Panc1 (cell line): ENCODE results near the gene JPH3.

ENCODE experiments used
- CTCF ChIP-seq: fragments of 450-650 bp; IDR thresholded peaks from 2 replicates; pipeline ENCODE4 v1.5.1; 2017; ENCODE audit warnings: mild to moderate bottlenecking
- POLR2AphosphoS5 ChIP-seq: IDR thresholded peaks from 2 replicates; pipeline ENCODE4 v1.6.1; 2012; ENCODE audit warnings: mild to moderate bottlenecking, low read depth, low read length, moderate library complexity
- REST ChIP-seq, 2 experiments: IDR thresholded peaks; 2 replicates each; pipeline ENCODE4 v1.6.1; 2011 to 2012; ENCODE audit warnings: low read depth in 2 of 2, control low read depth in 1 of 2, low read length in 1 of 2, mild to moderate bottlenecking in 1 of 2, moderate library complexity in 1 of 2; ENCODE audit not compliant: insufficient read depth in 1 of 2
- SIN3A ChIP-seq: IDR thresholded peaks from 2 replicates; pipeline ENCODE4 v1.6.1; 2012; ENCODE audit warnings: low read depth, mild to moderate bottlenecking, low read length, moderate library complexity, borderline replicate concordance; ENCODE audit not compliant: insufficient read depth
- TCF7L2 ChIP-seq: IDR thresholded peaks from 2 replicates; pipeline ENCODE4 v1.6.1; 2011; ENCODE audit warnings: mild to moderate bottlenecking, low read depth, low read length, inconsistent platforms

- TF ChIP-seq CTCF (no peak), TCF7L2 (no peak), POLR2AphosphoS5 (no peak), REST (IDR thresholded peaks at IDR 0.05; ENCODE audit: insufficient read depth in 1 of 2, low read depth in 2 of 2, low read length in 1 of 2) (no peak), SIN3A (no peak)
Measured at GRCh38 chr16:87746178-87746577, 143.9 kb downstream of the JPH3 start.
